ENCODE results near the gene MTARC2. TPM values are rescaled to one million over a fixed set of nuclear protein-coding genes. Genes with fewer than 3 reads are reported as not detected.

Gene MTARC2
- total RNA-seq, 4 donors from 2014 or later = 1.5 to 6.7 (median 6.1) TPM

DNA sequence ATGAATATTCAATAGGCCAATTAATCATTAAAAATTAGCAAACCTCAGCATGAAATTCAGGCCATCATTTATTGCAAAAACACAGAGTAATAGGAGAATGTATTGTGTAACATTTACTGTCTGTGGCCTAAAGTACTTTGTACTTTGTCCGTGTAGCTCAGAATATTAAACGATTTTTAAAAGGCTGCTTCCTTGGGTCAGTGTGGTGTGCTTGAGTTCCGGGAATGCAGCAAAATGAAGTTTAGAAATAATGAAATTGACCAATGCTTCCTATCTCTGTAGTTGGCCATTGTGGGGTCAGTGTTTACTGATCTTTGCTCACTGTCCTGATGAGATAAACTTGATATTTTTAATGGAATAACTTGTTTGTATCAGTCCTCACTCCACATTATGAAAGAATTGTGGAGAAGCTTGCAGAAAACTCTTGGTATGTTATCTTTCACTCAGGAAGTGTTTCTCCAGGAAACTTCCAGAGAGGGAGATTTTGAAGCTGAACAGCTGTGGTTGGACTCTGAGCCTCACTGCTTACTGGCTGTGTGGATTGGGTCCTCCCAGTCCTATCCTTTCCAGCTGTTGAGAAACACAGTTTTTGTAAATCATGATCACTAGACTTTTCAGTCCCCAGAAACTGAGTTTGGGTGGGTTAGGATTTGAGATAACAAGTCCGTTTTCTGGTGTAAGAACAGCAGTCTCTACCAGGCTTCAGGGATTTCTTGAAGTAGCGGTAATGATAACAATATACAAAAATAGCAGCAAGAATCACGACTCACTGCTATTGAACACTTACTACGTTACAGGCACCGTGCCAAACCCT is 19.4 kb downstream of the MTARC2 start:
- H3K4me3 ChIP-seq = no peak overlapping the region
- H3K36me3 ChIP-seq = peaks cover 0 to 51% (median 4%) of the 10 kb centered on the region in 3 donors
- H3K9me3 ChIP-seq = no peaks in the 10 kb centered on the region
- no peak for TF ChIP-seq POLR2A (IDR thresholded peaks at IDR 0.05)
- TF ChIP-seq, protein P1, sequence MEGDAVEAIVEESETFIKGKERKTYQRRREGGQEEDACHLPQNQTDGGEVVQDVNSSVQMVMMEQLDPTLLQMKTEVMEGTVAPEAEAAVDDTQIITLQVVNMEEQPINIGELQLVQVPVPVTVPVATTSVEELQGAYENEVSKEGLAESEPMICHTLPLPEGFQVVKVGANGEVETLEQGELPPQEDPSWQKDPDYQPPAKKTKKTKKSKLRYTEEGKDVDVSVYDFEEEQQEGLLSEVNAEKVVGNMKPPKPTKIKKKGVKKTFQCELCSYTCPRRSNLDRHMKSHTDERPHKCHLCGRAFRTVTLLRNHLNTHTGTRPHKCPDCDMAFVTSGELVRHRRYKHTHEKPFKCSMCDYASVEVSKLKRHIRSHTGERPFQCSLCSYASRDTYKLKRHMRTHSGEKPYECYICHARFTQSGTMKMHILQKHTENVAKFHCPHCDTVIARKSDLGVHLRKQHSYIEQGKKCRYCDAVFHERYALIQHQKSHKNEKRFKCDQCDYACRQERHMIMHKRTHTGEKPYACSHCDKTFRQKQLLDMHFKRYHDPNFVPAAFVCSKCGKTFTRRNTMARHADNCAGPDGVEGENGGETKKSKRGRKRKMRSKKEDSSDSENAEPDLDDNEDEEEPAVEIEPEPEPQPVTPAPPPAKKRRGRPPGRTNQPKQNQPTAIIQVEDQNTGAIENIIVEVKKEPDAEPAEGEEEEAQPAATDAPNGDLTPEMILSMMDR (IDR thresholded peaks at IDR 0.05) = no peak
- WGBS, 2 donors = 36 to 55% methylated on average over 8 of the region's 8 CpGs
- intact Hi-C loops (cut with DNase I) = no loop called here
- H3K27ac ChIP-seq = peak overlapping the region in 2 of 4 donors; percentile 75
- H3K27me3 ChIP-seq = no peaks in the 10 kb centered on the region
- peaks cover 0 to 17% (median 6%) of the 10 kb centered on the region in 3 donors for H3K4me1 ChIP-seq
- DNase-seq = no peak

DNA sequence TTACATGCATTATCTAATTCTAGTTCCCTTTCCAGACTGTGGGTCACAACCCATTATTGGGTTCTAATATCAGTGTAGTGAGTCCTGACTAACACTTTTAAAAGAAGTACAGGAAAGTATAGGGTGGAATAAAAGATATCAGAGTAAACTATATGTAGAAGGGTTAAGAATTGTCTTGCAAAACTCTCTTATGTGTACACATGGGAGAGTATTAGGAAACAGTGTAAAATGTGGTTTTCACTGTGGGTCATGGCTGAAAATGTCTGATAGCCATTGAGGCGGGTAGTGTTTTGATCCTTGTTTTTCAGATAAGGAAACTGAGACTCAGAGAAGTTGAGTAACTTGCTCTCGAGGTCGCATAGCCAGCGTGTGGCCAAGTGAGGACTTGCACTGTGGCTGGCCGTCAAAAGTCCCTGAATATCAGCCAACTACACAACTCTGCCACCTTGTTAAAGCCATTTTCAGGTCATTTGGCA is 20.0 kb downstream of the MTARC2 start:
- Histone ChIP-seq H3K27ac (peak overlapping the region in 2 of 4 donors; percentile 75), H3K4me1 (peaks cover 0 to 17% (median 6%) of the 10 kb centered on the region in 3 donors), H3K9me3 (no peaks in the 10 kb centered on the region), H3K36me3 (peaks cover 0 to 48% (median under 1%) of the 10 kb centered on the region in 3 donors), H3K4me3 (no peak overlapping the region), H3K27me3 (no peaks in the 10 kb centered on the region)
- no peak for DNase-seq
- intact Hi-C loops (cut with DNase I) = no loop called here
- TF ChIP-seq POLR2A (IDR thresholded peaks at IDR 0.05) = no peak
- TF ChIP-seq, protein P1 (IDR thresholded peaks at IDR 0.05) = peak in 1 of 6 experiments; percentile 16
- 37 to 43% methylated on average over 5 of the region's 5 CpGs for WGBS, 2 donors

DNA sequence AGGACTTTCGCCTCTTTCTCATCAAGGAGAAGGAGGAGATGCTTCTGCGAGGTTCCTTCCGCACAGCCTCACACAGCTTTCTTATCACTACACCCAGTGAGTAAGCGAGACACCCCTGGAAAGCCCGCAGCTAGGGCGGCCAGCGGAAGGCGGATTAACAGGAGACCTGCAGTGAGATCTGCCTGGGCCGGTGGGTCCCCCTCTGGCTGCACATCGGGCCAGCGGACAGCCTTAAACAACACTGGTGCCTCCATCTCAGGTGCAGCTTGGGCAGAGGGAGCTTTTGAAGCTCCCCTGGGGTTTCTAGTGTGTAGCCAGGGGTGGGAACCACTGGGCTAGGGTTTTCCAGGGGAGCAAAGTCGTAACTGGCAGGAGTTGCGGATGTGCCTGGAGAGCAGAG is 21.1 kb downstream of the MTARC2 start:
- Histone ChIP-seq H3K4me3 (no peak overlapping the region), H3K27me3 (no peaks in the 10 kb centered on the region), H3K27ac (no peak overlapping the region), H3K36me3 (peaks cover 0 to 38% (median 0%) of the 10 kb centered on the region in 3 donors), H3K9me3 (no peaks in the 10 kb centered on the region), H3K4me1 (peaks cover 0 to 17% (median 6%) of the 10 kb centered on the region in 3 donors)
- no peak for DNase-seq
- TF ChIP-seq, protein P1 (IDR thresholded peaks at IDR 0.05) = no peak
- no peak for TF ChIP-seq POLR2A (IDR thresholded peaks at IDR 0.05)
- 93 to 95% methylated on average over 5 to 13 of the region's 13 CpGs for WGBS, 2 donors
- intact Hi-C loops (cut with DNase I) = no loop called here

DNA sequence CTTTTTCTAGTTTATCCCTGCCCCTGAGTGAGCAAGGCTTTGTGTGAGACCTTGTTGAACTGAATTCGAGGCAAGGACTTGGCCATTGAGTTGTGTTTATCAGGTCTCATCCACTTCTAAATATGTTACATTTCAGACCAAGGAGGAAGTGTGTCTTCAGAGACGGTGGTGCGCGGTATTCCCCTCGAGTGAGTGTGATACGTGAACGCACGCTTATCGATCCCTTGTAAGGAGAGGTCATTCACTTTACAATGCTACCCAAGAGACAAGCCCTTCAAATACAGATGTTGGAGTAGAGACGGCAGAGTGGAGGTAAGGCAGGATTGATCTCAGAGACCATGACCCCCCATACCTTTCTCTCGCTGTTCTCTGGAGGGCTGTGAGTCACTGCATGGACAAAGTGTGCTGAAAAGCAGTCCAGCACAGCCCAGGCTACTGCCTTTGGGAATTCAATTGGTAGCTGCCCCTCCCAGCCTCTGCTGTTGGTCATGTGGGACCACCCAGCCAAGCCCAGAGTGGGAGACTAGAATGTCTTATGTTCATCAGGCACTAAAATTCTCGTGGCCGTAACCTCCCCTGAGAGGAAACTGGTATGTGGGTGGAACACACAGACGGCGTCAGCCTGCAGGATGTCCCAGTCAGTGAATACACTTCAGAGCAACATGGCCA is 22.3 kb downstream of the MTARC2 start:
- Histone ChIP-seq H3K4me1 (peaks cover 0 to 17% (median 6%) of the 10 kb centered on the region in 3 donors), H3K4me3 (no peak overlapping the region), H3K27me3 (no peaks in the 10 kb centered on the region), H3K36me3 (peaks cover 0 to 37% (median 0%) of the 10 kb centered on the region in 3 donors), H3K9me3 (no peaks in the 10 kb centered on the region), H3K27ac (no peak overlapping the region)
- intact Hi-C loops (cut with DNase I) = loop anchor here (10.0 kb wide), 1 partner anchor 76 kb away; the partner anchor contains the start of gene C1orf115
- 64 to 89% methylated on average over 11 to 15 of the region's 15 CpGs for WGBS, 2 donors
- TF ChIP-seq, protein P1 (IDR thresholded peaks at IDR 0.05) = no peak
- no peak for TF ChIP-seq POLR2A (IDR thresholded peaks at IDR 0.05)
- DNase-seq = peak; percentile 12

All from esophagus squamous epithelium (tissue), 5 donors.